Hematopoietic multipotent progenitor cell treated with erythropoietin and hydrocortisone succinate and interleukin-3 and kit ligand, for 8 days (in vitro differentiated cells): ENCODE data around the gene TIPIN.

ENCODE experiments used
- DNase-seq: peaks from one replicate; pipeline ENCODE4 v3.0.0-alpha.2; 2015

Gene TIPIN

GRCh38 chr15:66296186-66296585, 60.3 kb downstream of the TIPIN start:
- no peak for DNase-seq

DNA sequence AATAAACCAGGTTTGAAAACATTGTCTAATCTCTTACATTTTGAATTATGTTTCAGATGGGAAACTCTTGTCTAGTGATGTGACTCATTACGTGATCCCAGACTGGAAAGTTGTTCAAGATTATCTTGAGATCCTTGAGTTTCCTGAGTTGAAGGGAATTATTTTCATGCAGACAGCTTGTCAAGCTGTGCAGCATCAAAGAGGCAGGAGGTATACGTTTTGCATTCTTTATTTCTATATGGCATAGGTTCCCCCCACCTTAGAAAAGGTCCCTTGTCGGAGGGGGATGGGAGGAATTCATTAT, 61.6 kb downstream of the TIPIN start:
- DNase-seq: no peak

DNA sequence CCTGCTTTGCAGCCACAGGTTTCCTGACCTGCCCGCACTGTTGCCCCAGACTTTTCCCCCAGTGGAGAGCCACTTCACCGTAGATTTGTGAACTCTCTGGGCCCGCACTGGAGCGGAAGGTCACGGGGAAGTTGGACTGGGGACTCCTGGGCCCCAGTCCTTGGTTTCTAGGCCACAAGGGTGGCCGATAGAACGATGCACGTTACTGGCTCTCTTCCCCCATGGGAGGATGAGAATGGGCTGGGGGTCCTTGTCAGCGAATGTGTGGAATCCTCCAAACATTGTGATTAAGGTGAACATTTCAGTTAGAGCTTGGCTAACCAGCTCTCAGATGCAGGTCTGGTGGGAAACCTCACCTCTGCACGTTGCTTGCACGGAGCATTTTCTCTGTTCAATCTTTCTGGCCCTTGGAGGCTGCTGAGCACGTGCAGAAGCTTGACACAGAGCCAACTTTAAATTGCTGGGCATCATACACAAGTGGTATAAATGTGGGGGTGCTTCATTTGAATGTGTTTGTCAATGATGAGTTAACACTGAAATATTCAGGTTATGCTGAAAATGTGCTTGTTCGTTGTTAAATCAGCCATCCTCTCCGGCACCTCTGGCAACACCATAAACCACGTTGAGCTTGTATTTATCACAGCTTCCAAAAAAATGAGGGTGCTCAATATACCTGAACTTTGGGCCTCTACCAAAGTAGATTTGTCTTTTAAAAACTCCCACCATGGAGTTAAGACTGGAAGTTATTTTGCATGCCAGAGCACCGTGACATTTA, 62.1 kb downstream of the TIPIN start:
- peak; percentile 77 for DNase-seq

GRCh38 chr15:66293419-66294156, 62.9 kb downstream of the TIPIN start, which contains the start of gene DIS3L:
DIS3L (plus strand) TSS chr15:66293568; CDS start chr15:66293597, 29 bp downstream.
- DNase-seq: peak; percentile 75

- no peak for DNase-seq
Observed at GRCh38 chr15:66292571-66293418, 63.7 kb downstream of the TIPIN start.

DNA sequence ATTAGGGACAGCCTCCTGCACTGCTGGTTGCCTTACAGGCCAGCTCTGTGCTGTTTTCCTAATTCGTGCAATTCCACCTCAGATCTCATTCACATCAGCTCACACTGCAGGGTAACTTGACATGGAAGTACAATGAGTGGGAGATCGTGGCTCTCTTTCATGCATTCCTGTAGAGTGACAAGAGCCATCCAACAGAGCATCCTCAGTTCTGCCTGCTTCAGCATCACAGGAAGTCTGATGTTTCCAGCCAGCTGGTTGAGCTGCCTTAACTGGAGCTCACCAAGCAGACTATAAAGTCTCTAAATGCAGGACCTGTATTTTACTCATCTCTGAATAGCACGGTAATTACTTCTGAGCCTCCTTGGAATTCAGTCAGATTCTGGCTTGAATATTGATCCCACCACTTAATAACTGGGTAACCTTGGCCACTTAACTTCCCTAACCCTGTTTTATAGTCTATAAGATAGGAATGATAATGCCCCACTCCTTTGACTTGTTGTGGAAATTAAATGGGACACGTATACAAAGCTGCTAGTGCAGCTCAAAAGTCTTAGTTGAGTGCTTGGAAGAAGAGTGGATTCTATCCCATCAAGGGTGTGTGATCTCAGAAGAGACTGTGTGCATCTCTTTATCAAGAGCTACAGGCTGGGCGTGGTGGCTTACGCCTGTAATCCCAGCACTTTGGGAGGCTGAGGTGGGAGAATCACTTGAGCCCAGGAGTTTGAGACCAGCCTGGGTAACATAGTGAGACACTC, 64.5 kb downstream of the TIPIN start:
- DNase-seq: peak; percentile 85

DNA sequence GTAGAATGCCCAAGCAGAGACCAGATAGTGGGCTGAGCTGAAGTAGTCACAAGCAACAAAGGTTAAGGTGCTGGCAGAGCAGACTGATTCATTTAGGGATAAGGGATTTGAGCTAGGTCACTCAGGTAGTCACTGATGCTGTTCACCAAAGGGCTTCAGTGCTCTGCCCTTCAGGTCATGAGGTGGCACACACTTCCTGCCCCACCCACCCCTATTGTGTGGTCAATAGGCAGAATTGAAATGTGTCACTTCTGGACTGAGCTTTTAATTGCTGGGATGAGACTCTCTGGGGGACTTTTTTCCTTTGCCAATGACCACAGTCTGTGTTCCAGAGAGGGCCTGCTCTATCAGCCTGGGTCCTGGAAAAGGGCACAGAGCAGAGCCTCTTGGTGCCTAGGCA, 66.0 kb downstream of the TIPIN start:
- DNase-seq: no peak

DNA sequence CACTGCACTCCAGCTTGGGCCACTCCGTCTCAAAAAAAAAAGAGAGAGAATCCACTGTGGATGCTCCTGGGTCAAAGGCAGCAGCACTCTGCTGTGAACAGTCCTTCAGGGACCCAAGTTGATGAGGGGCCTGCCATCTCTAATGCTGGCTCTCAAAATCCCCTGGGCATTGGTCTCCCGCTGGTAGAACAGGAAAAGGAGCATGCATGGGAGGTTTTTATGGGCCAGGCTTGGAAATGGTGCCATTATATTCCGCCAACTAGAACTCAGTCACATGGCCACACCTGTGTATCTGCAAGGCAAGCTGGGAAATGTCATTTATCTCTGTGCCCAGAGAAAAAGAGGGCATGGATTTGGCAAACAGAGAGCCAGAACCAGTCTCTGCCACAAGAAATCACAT, 66.5 kb downstream of the TIPIN start:
- DNase-seq: no peak

DNA sequence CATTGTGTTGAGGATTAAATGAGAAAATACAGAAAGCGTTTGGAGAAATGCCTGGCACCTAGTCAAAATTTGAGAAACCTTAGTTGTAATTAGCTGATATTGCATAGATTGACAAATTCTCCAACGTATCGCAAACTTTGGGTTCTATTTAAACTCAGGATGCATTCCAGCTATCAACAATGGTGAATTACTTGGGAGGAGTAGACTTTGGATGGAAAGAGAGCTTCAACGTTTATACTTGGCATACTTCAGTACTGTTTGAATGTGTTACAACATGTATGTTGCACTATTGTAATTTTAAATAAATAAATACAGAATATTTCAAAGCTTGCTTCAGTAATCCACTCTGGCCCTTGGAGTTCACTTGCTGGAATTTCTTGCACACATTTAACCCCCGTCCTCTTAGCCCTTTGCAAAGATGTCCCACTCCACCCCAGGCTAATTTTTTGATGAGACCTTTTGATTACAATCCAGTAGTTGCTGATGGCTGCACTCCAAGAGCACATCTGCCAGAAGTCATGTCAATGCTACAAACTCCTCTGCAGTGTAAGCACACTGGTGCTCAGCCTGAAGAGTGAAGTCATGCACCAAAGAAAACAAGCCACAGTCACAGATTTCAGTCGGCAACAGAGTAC, 67.8 kb downstream of the TIPIN start:
- DNase-seq: no peak

- no peak for DNase-seq
Observed at GRCh38 chr15:66288093-66288492, 68.4 kb downstream of the TIPIN start.

DNA sequence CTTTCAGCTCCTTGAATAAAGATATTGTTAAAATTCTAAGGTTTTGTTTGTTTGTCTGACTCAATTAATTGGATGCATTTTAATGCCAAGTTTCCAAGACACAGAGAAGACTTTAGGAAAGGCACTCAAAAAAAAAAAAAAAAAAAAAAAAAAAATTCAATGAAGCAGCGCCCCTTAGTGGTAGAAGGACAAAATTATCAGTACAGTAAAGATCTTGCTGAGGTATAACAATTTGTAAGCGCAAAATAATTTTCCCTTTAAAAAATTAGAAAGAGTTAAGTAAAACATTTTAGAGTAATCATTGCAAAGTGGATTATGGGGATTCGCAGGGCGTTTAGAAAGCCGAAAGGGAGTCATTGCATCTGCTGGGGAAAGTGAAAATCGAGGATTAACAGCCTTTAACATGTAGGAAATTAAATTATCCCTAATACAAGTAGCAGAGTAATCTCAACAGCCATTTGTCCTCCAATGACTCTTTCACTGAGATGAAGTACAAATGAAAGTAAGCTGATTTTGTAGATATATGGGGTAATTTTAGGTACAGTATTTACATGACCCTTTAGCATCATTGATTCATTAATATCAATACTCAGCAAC, 68.9 kb downstream of the TIPIN start:
- peak; percentile 69 for DNase-seq
